Choroid plexus epithelial cell (primary cell): ENCODE measurements around the gene NFKBIB.
A peak's percentile ranks its signal among the peaks of the same experiment; 100 is the strongest.

ENCODE experiments used
- DNase-seq: peaks from one replicate; pipeline ENCODE4 v3.0.0-alpha.2; 2010; ENCODE audit warnings: low read depth
- H3K4me3 ChIP-seq: 2 replicates; pipeline ENCODE4 v1.5.1; 2011; ENCODE audit warnings: low read depth, mild to moderate bottlenecking, control low read depth, low read length, moderate library complexity
- TF ChIP-seq, protein P1 (sequence below): conservative IDR thresholded peaks from 2 replicates; pipeline ENCODE4 v1.5.1; 2011; ENCODE audit warnings: low read depth, mild to moderate bottlenecking, control low read depth, inconsistent platforms, low read length, moderate library complexity

NFKBIB gene

DNA sequence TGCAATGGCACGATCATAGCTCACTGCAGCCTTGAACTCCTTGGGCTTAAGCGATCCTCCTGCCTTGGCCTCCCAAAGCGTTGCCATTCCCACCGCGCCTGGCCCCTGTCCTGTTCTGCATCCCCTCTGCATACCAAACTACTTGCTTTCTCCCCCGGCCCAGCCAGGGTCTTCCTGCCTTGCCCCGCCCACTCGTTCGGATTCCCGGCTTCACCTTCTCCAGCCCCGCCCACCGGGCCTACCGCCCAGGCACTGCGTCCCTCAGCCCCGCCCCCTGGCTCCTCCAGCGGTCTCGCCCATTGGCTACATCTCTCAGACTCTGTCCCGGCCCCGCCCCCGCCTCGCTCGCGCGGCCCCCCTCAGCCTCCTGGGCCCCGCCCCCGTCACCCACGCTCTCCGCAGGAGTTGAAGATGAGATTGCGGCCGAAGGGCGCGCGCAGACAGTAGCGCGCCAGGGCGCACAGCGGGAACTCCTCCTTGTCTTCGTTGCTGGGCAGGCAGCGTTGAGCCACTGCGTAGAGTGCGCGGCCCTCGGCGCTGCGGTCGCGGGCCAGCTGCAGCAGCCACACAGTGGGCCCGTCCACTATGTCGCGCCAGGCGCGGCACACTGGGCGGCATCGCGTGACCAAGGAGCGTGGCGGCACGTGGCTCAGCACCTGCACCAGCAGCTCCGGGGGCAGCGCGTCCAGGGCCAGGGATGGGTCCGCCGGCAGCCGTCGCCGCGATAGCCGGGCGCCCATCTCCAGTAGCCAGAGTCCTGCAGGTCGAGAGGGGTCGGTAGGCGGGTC lies 50.0 kb downstream of the NFKBIB start:
- peak; percentile 91 for DNase-seq

DNA sequence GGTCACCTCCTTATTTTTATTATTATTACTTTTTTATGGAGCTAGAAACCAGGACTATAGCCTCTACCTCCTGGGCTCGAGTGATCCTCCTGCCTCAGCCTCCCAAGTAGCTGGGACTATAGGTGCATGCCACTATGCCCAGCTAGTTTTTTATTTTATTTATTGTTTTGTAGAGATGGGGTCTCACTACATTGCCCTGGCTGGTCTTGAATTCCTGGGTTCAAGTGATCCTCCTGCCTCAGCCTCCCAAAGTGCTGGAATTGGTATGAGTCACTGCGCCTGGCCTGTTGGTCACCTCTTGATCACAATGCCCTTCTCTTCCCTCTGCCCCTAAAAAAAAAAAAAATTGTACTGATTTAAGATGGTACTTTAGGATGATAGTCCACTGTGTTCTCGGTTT lies 51.4 kb downstream of the NFKBIB start:
- H3K4me3 ChIP-seq: no peak overlapping the region
- no peak for DNase-seq
- TF ChIP-seq, protein P1, sequence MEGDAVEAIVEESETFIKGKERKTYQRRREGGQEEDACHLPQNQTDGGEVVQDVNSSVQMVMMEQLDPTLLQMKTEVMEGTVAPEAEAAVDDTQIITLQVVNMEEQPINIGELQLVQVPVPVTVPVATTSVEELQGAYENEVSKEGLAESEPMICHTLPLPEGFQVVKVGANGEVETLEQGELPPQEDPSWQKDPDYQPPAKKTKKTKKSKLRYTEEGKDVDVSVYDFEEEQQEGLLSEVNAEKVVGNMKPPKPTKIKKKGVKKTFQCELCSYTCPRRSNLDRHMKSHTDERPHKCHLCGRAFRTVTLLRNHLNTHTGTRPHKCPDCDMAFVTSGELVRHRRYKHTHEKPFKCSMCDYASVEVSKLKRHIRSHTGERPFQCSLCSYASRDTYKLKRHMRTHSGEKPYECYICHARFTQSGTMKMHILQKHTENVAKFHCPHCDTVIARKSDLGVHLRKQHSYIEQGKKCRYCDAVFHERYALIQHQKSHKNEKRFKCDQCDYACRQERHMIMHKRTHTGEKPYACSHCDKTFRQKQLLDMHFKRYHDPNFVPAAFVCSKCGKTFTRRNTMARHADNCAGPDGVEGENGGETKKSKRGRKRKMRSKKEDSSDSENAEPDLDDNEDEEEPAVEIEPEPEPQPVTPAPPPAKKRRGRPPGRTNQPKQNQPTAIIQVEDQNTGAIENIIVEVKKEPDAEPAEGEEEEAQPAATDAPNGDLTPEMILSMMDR: no peak

More for the DNA sequence above, 50.0 kb downstream of the NFKBIB start:
- TF ChIP-seq, protein P1: no peak
- H3K4me3 ChIP-seq: peak overlapping the region; percentile 57

DNA sequence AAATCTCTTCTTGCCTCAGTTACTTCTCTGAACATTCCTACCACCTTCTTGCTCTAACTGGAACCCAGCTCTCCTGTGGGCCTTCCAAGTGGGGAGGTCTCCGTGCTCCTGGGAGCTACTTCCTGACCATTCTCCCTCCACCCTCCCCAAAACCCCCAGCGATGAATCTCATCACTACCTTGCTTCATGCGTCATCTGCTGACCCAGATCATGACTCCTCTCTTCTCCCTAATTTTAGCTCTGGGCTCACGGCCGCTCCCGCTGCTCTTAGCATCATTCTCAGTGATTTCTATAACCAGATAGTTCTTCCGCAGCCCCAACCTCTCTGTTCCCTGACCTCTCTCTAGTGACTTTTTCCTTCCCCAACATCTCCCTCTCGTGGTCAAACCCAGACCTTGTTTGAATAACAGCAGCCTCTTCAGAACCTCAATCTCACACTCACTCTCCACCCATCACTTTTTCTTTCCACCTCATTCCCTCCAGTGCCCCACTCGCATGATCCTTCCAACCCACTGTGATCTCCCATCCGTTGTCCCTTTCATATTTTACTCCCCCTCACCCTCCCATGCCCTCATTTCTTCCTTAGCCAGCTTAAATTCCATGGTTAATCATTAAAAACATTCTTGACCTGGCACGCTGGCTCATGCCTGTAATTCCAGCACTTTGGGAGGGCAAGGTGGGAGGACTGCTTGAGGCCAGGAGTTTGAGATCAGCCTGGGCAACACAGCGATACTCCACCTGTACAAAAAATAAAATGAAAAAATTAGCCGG lies 52.8 kb downstream of the NFKBIB start:
- TF ChIP-seq, protein P1: peak; percentile 56
- no peak overlapping the region for H3K4me3 ChIP-seq
- DNase-seq: peak; percentile 53

DNA sequence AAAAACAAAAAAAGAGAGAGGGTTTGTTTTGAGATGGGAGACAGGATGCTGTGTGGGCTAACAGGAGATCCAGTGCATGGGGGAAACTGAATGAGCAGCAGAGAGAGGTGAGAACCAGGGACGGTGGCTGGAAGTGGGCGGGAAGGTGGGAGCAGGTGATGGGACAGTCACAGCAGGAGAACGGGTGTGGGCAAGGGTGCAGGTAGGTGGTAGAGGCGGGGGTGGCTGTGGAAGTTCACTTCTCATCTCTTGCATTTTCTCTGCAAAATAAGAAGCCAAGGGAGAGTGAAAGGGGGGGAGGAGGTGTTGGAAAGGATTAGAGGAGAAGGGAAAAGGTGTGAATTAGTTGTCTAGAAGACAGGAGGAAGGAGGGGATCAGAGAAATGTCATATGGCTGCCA lies 53.9 kb downstream of the NFKBIB start:
- TF ChIP-seq, protein P1: no peak
- no peak for DNase-seq
- H3K4me3 ChIP-seq: no peak overlapping the region

DNA sequence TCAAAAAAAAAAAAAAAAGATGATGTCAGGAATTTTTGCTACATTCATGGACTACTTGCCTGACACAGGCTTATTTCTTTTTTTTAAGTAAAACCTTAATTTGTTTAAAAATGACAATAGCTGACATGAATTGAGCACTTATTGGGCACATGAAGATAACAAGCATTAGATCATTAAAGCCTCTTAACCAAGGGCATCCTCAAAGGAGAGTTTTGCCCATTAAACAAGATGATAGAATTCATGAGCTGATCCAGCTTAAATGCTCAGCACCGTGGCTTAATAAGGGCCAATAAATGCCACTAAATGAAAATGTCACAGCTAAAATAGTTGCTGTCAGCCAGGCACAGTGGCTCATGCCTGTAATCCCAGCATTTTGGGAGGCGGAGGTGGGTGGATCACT lies 56.5 kb downstream of the NFKBIB start:
- no peak overlapping the region for H3K4me3 ChIP-seq
- TF ChIP-seq, protein P1: no peak
- no peak for DNase-seq

DNA sequence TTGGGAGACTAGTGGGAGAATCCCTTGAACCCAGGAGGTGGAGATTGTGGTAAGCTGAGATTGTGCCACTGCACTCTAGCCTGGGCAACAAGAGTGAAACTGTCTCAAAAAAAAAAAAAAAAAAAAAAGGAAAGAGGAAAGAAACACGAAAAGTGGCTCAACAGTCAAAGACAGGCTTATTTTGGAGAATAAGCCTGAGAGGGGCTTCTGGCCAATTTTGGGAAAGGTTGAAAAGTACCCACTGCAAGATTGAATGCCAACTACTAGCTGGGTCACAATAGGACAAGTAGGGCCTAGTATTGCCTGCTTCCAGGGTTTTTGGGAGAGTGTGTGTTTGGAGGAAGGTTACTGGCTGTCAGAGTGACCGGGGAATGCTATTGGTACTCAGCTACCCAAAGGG lies 58.5 kb downstream of the NFKBIB start:
- H3K4me3 ChIP-seq: no peak overlapping the region
- TF ChIP-seq, protein P1: no peak
- no peak for DNase-seq
